K562 (cell line): Measurements from ENCODE around the gene RUVBL2. TPM values are rescaled to one million over a fixed set of nuclear protein-coding genes. Genes with fewer than 3 reads are reported as not detected.

Source experiments
- ASH1L ChIP-seq: fragments of 450-650 bp; IDR thresholded peaks from 2 replicates; pipeline ENCODE4 v1.6.1; 2018; ENCODE audit warnings: borderline replicate concordance, mild to moderate bottlenecking, low read depth; ENCODE audit not compliant: partially characterized antibody
- CBFA2T3 ChIP-seq: fragments of 450-650 bp; IDR thresholded peaks from 2 replicates; pipeline ENCODE4 v1.6.1; 2017
- CBX3 ChIP-seq, 2 experiments: IDR thresholded peaks; 1 replicate in 1 of 2; 2 replicates in 1 of 2; pipeline ENCODE4 v1.6.1; 2012; ENCODE audit warnings: inconsistent platforms in 2 of 2, low read length in 2 of 2, borderline replicate concordance in 1 of 2, control low read depth in 1 of 2
- FOXP1 ChIP-seq: sonication (generic); formaldehyde crosslinking; IDR thresholded peaks from 2 replicates; pipeline ENCODE4 v1.8.0; 2022; ENCODE audit warnings: mild to moderate bottlenecking, missing genetic modification reagents
- NFIX ChIP-seq: fragments of 250-450 bp; sonication (Bioruptor Pico); IDR thresholded peaks from 2 replicates; pipeline ENCODE4 v1.4.0; 2020; ENCODE audit warnings: low read depth, mild to moderate bottlenecking, moderate library complexity
- PTTG1 ChIP-seq: fragments of 450-650 bp; IDR thresholded peaks from 2 replicates; pipeline ENCODE4 v1.6.1; 2016; ENCODE audit warnings: low read depth, mild to moderate bottlenecking, missing genetic modification characterization, missing compliant biosample characterization
- RBM17 ChIP-seq: fragments of 200-400 bp; formaldehyde crosslinking; IDR thresholded peaks from 2 replicates; pipeline ENCODE4 v1.6.1; 2017; ENCODE audit warnings: low read depth, mild to moderate bottlenecking, low read length, borderline replicate concordance
- RBM25 ChIP-seq: fragments of 200-400 bp; formaldehyde crosslinking; IDR thresholded peaks from 2 replicates; pipeline ENCODE4 v1.6.1; 2018; ENCODE audit warnings: low read length, low read depth, moderate library complexity; ENCODE audit not compliant: severe bottlenecking
- SMC3 ChIP-seq: conservative IDR thresholded peaks from 2 replicates; pipeline ENCODE4 v1.6.1; 2011; ENCODE audit warnings: low read depth, low read length, improper control_type of control experiment; ENCODE audit not compliant: insufficient read depth
- SP2 ChIP-seq: IDR thresholded peaks from 2 replicates; pipeline ENCODE4 v1.6.1; 2011; ENCODE audit warnings: mild to moderate bottlenecking, low read depth, low read length, moderate library complexity; ENCODE audit not compliant: poor library complexity, severe bottlenecking; ENCODE audit errors: extremely low read depth
- TSC22D4 ChIP-seq: fragments of 450-650 bp; IDR thresholded peaks from 2 replicates; pipeline ENCODE4 v1.6.1; 2016; ENCODE audit warnings: missing genetic modification characterization, missing biosample characterization, control low read depth
- ZNF239 ChIP-seq: fragments of 250-450 bp; sonication (Bioruptor Pico); IDR thresholded peaks from 2 replicates; pipeline ENCODE4 v1.4.0; 2020; ENCODE audit warnings: mild to moderate bottlenecking
- ZNF766 ChIP-seq: fragments of 200-800 bp; sonication (Bioruptor generic); conservative IDR thresholded peaks from 2 replicates; pipeline ENCODE4 v1.6.1; 2016; ENCODE audit warnings: missing genetic modification characterization, missing compliant biosample characterization
- polyA plus RNA-seq, 8 experiments: library from polyadenylated mRNA; depleted of rRNA in 4 of 8; stranded (reverse) in 5 of 8; unstranded in 3 of 8; fragments of >200 nt; fragmentation: Nextera tagmentation in 2 of 8; fragmentation: Illumina TruSeq in 1 of 8; extraction: Ambion mirVana in 2 of 8; extraction: Trizol in 1 of 8; gene quantifications; 2 replicates each; pipeline versions ENCODE4 v1.2.1 to v1.2.3, GENCODE V29; 2011 to 2014; ENCODE audit warnings: inconsistent platforms in 1 of 8, missing spikeins in 1 of 8
- total RNA-seq, 7 experiments: library from RNA; depleted of rRNA in 6 of 7; stranded (reverse); fragments of >200 nt in 6 of 7; fragmentation: Illumina TruSeq in 2 of 7; extraction: Trizol in 2 of 7; gene quantifications; 2 replicates each; pipeline versions ENCODE4 v1.2.1 to v1.2.3, GENCODE V29; 2011 to 2021; ENCODE audit warnings: low replicate concordance in 1 of 7
- TF ChIP-seq, protein P1 (sequence below): sonication (generic); formaldehyde crosslinking; IDR thresholded peaks from 2 replicates; pipeline ENCODE4 v1.8.0; 2022; ENCODE audit warnings: mild to moderate bottlenecking, missing genetic modification reagents, borderline replicate concordance
- TF ChIP-seq, protein P2 (sequence below): sonication (generic); formaldehyde crosslinking; IDR thresholded peaks from 2 replicates; pipeline ENCODE4 v1.8.1; 2023; ENCODE audit warnings: missing genetic modification reagents, mild to moderate bottlenecking, borderline replicate concordance
- TF ChIP-seq, protein P3 (sequence below): sonication (generic); formaldehyde crosslinking; IDR thresholded peaks from 2 replicates; pipeline ENCODE4 v1.8.1; 2023; ENCODE audit warnings: mild to moderate bottlenecking, missing genetic modification reagents
- TF ChIP-seq, protein P4 (sequence below): fragments of 250-450 bp; sonication (Bioruptor Pico); IDR thresholded peaks from 2 replicates; pipeline ENCODE4 v1.4.0; 2020; ENCODE audit warnings: borderline replicate concordance

RUVBL2 gene
- total and polyA plus RNA-seq, 9 of the 15 experiments (the other 6 are each of a cell fraction or from before 2014, with no cell fraction given): 71.4 to 453 (median 237) TPM

DNA sequence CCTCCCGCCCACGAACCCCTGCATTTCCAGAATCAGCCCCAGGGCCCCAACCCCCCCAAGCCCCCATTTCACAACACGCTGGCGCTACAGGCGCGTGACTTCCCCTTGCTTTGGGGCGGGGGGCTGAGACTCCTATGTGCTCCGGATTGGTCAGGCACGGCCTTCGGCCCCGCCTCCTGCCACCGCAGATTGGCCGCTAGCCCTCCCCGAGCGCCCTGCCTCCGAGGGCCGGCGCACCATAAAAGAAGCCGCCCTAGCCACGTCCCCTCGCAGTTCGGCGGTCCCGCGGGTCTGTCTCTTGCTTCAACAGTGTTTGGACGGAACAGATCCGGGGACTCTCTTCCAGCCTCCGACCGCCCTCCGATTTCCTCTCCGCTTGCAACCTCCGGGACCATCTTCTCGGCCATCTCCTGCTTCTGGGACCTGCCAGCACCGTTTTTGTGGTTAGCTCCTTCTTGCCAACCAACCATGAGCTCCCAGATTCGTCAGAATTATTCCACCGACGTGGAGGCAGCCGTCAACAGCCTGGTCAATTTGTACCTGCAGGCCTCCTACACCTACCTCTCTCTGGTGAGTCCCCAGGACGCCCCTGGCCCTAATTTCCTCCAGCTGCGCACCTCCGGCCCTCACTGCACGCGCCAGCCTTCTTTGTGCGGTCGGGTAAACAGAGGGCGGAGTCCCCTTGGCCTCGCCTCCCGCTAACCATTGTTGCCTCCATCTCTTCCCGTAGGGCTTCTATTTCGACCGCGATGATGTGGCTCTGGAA lies 28.5 kb upstream of the RUVBL2 start, which contains the start of gene FTL (continued):
- no peak for TF ChIP-seq RBM17
- TF ChIP-seq RBM25: peak; percentile 87
- no peak for TF ChIP-seq ZNF239 (CRISPR knock-in tag)
- no peak; the same call in 1 of the 2 replicates for TF ChIP-seq ZNF766
- TF ChIP-seq ASH1L: peak; percentile 33
- TF ChIP-seq CBX3 (IDR thresholded peaks at IDR 0.05; ENCODE audit: borderline replicate concordance in 1 of 2, low read length in 2 of 2): peak in 1 of 2 experiments; percentile 14; a peak in 1 of 3 replicates
- TF ChIP-seq, protein P1, sequence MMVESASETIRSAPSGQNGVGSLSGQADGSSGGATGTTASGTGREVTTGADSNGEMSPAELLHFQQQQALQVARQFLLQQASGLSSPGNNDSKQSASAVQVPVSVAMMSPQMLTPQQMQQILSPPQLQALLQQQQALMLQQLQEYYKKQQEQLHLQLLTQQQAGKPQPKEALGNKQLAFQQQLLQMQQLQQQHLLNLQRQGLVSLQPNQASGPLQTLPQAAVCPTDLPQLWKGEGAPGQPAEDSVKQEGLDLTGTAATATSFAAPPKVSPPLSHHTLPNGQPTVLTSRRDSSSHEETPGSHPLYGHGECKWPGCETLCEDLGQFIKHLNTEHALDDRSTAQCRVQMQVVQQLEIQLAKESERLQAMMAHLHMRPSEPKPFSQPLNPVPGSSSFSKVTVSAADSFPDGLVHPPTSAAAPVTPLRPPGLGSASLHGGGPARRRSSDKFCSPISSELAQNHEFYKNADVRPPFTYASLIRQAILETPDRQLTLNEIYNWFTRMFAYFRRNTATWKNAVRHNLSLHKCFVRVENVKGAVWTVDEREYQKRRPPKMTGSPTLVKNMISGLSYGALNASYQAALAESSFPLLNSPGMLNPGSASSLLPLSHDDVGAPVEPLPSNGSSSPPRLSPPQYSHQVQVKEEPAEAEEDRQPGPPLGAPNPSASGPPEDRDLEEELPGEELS (CRISPR knock-in tag): no peak; the same call in 1 of the 2 replicates
- no peak; the same call in 1 of the 2 replicates for TF ChIP-seq CBFA2T3
- TF ChIP-seq, protein P2, sequence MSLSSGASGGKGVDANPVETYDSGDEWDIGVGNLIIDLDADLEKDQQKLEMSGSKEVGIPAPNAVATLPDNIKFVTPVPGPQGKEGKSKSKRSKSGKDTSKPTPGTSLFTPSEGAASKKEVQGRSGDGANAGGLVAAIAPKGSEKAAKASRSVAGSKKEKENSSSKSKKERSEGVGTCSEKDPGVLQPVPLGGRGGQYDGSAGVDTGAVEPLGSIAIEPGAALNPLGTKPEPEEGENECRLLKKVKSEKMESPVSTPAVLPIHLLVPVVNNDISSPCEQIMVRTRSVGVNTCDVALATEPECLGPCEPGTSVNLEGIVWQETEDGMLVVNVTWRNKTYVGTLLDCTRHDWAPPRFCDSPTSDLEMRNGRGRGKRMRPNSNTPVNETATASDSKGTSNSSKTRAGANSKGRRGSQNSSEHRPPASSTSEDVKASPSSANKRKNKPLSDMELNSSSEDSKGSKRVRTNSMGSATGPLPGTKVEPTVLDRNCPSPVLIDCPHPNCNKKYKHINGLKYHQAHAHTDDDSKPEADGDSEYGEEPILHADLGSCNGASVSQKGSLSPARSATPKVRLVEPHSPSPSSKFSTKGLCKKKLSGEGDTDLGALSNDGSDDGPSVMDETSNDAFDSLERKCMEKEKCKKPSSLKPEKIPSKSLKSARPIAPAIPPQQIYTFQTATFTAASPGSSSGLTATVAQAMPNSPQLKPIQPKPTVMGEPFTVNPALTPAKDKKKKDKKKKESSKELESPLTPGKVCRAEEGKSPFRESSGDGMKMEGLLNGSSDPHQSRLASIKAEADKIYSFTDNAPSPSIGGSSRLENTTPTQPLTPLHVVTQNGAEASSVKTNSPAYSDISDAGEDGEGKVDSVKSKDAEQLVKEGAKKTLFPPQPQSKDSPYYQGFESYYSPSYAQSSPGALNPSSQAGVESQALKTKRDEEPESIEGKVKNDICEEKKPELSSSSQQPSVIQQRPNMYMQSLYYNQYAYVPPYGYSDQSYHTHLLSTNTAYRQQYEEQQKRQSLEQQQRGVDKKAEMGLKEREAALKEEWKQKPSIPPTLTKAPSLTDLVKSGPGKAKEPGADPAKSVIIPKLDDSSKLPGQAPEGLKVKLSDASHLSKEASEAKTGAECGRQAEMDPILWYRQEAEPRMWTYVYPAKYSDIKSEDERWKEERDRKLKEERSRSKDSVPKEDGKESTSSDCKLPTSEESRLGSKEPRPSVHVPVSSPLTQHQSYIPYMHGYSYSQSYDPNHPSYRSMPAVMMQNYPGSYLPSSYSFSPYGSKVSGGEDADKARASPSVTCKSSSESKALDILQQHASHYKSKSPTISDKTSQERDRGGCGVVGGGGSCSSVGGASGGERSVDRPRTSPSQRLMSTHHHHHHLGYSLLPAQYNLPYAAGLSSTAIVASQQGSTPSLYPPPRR (CRISPR knock-in tag): no peak
- TF ChIP-seq SP2: peak; percentile 63
- TF ChIP-seq FOXP1 (CRISPR knock-in tag): peak; percentile 85
- TF ChIP-seq NFIX (CRISPR knock-in tag): no peak
- TF ChIP-seq, protein P3, sequence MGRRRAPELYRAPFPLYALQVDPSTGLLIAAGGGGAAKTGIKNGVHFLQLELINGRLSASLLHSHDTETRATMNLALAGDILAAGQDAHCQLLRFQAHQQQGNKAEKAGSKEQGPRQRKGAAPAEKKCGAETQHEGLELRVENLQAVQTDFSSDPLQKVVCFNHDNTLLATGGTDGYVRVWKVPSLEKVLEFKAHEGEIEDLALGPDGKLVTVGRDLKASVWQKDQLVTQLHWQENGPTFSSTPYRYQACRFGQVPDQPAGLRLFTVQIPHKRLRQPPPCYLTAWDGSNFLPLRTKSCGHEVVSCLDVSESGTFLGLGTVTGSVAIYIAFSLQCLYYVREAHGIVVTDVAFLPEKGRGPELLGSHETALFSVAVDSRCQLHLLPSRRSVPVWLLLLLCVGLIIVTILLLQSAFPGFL (CRISPR knock-in tag): no peak
- no peak for TF ChIP-seq PTTG1
- TF ChIP-seq TSC22D4: no peak
- TF ChIP-seq, protein P4, sequence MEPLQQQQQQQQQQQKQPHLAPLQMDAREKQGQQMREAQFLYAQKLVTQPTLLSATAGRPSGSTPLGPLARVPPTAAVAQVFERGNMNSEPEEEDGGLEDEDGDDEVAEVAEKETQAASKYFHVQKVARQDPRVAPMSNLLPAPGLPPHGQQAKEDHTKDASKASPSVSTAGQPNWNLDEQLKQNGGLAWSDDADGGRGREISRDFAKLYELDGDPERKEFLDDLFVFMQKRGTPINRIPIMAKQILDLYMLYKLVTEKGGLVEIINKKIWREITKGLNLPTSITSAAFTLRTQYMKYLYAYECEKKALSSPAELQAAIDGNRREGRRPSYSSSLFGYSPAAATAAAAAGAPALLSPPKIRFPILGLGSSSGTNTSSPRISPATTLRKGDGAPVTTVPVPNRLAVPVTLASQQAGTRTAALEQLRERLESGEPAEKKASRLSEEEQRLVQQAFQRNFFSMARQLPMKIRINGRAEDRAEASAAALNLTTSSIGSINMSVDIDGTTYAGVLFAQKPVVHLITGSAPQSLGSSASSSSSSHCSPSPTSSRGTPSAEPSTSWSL (CRISPR knock-in tag): no peak
- TF ChIP-seq SMC3: 0 out of 2 replicates have a peak, but pooled peaks have one; percentile 15
